Trophoblast cell (in vitro differentiated cells and primary cell): ENCODE results near the gene CPEB3.

ENCODE experiments used
- DNase-seq, 2 donors: peaks; one replicate each; pipeline ENCODE4 v3.0.0-alpha.2; 2016
- H2AFZ ChIP-seq: 2 replicates; pipeline ENCODE4 v1.6.1; 2013; ENCODE audit warnings: low read length, moderate library complexity, mild to moderate bottlenecking; ENCODE audit not compliant: insufficient read depth, poor library complexity
- H2AK5ac ChIP-seq: 2 replicates; pipeline ENCODE4 v1.6.1; 2013; ENCODE audit warnings: mild to moderate bottlenecking, low read length
- H2BK120ac ChIP-seq: 2 replicates; pipeline ENCODE4 v1.6.1; 2013; ENCODE audit warnings: low read length, mild to moderate bottlenecking, moderate library complexity; ENCODE audit not compliant: insufficient read depth, poor library complexity
- H2BK12ac ChIP-seq: 2 replicates; pipeline ENCODE4 v1.6.1; 2013; ENCODE audit warnings: mild to moderate bottlenecking, low read length, moderate library complexity
- H2BK5ac ChIP-seq: 2 replicates; pipeline ENCODE4 v1.6.1; 2013; ENCODE audit warnings: low read length, low read depth, moderate library complexity, mild to moderate bottlenecking; ENCODE audit not compliant: poor library complexity
- H3K14ac ChIP-seq: 2 replicates; pipeline ENCODE4 v1.6.1; 2013; ENCODE audit warnings: mild to moderate bottlenecking, low read length
- H3K18ac ChIP-seq: 2 replicates; pipeline ENCODE4 v1.6.1; 2013; ENCODE audit warnings: mild to moderate bottlenecking, low read length
- H3K23ac ChIP-seq: 2 replicates; pipeline ENCODE4 v1.6.1; 2013; ENCODE audit warnings: low read length
- H3K27ac ChIP-seq: 2 replicates; pipeline ENCODE4 v1.5.1; 2013; ENCODE audit warnings: low read depth, mild to moderate bottlenecking, inconsistent platforms, low read length, moderate library complexity
- H3K27me3 ChIP-seq: 2 replicates; pipeline ENCODE4 v1.6.1; 2013; ENCODE audit warnings: inconsistent platforms, mild to moderate bottlenecking, low read length, moderate library complexity; ENCODE audit not compliant: insufficient read depth
- H3K36me3 ChIP-seq, 2 experiments: 1 replicate in 1 of 2; 2 replicates in 1 of 2; pipeline ENCODE4 v1.6.1; 2013; ENCODE audit warnings: low read length in 2 of 2, mild to moderate bottlenecking in 2 of 2, moderate library complexity in 1 of 2; ENCODE audit not compliant: insufficient read depth in 2 of 2, control insufficient read depth in 1 of 2
- H3K4ac ChIP-seq: 2 replicates; pipeline ENCODE4 v1.6.1; 2013; ENCODE audit warnings: low read depth, mild to moderate bottlenecking, low read length, moderate library complexity
- H3K4me1 ChIP-seq, 2 experiments: 1 replicate in 1 of 2; 2 replicates in 1 of 2; pipeline ENCODE4 v1.6.1; 2013; ENCODE audit warnings: low read length in 2 of 2, mild to moderate bottlenecking in 2 of 2, moderate library complexity in 1 of 2; ENCODE audit not compliant: insufficient read depth in 2 of 2, control insufficient read depth in 1 of 2
- H3K4me2 ChIP-seq: 2 replicates; pipeline ENCODE4 v1.6.1; 2013; ENCODE audit warnings: inconsistent platforms, mild to moderate bottlenecking, low read length, moderate library complexity
- H3K4me3 ChIP-seq: 2 replicates; pipeline ENCODE4 v1.5.1; 2013; ENCODE audit warnings: mild to moderate bottlenecking, low read depth, low read length, inconsistent platforms
- H3K79me1 ChIP-seq: one replicate; pipeline ENCODE4 v1.6.1; 2013; ENCODE audit warnings: low read length
- H3K79me2 ChIP-seq: 2 replicates; pipeline ENCODE4 v1.6.1; 2013; ENCODE audit warnings: low read length, mild to moderate bottlenecking; ENCODE audit not compliant: control insufficient read depth, insufficient read depth, poor library complexity
- H3K9ac ChIP-seq: 2 replicates; pipeline ENCODE4 v1.6.1; 2013; ENCODE audit warnings: mild to moderate bottlenecking, low read length
- H3K9me3 ChIP-seq: 2 replicates; pipeline ENCODE4 v1.6.1; 2013; ENCODE audit warnings: low read depth, mild to moderate bottlenecking, control low read depth, inconsistent platforms, low read length; ENCODE audit not compliant: insufficient read depth
- H4K12ac ChIP-seq: 2 replicates; pipeline ENCODE4 v1.6.1; 2013; ENCODE audit warnings: low read depth, mild to moderate bottlenecking, low read length, moderate library complexity
- H4K8ac ChIP-seq: 2 replicates; pipeline ENCODE4 v1.6.1; 2013; ENCODE audit warnings: low read depth, mild to moderate bottlenecking, low read length, moderate library complexity
- H4K91ac ChIP-seq: one replicate; pipeline ENCODE4 v1.6.1; 2013; ENCODE audit warnings: low read depth, mild to moderate bottlenecking, low read length, moderate library complexity
- WGBS: extraction: QIAGEN DNeasy Blood & Tissue Kit; methylation state at CpG from one replicate; pipeline ENCODE4 v1.1.7; 2013; ENCODE audit warnings: missing lambda C conversion rate; ENCODE audit not compliant: insufficient read length, insufficient coverage; ENCODE audit errors: extremely low coverage; 5-methylcytosine and 5-hydroxymethylcytosine counted together

The CPEB3 gene

DNA sequence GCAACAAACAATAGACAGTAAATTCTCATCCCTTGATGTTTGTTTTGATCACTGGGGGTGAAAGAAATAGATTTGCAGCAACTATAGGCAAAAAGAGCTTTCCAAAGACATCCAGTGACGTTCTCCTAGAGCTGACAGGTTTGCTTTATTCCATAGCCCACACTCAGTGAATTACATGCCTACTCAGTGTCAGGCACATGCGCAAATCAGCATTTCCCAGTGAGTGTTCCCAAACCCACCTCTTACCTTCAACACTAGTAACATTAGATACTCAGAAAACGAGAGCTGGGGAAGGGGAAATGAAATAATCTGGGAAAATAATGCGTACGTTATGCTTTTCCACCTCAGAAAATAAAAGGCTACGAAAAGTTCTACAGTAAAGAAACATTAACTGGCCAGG lies 144.1 kb downstream of the CPEB3 start:
- no peaks in the 10 kb centered on the region for H3K79me1 ChIP-seq
- no peak overlapping the region for H3K4me2 ChIP-seq
- H3K4me1 ChIP-seq: no peaks in the 10 kb centered on the region
- H3K27ac ChIP-seq: no peak overlapping the region
- no peak overlapping the region for H3K9ac ChIP-seq
- H3K9me3 ChIP-seq: no peaks in the 10 kb centered on the region
- H3K14ac ChIP-seq: no peak overlapping the region
- H2BK120ac ChIP-seq: no peak overlapping the region
- no peak overlapping the region for H3K4ac ChIP-seq
- DNase-seq: no peak
- no peak overlapping the region for H2BK5ac ChIP-seq
- WGBS: no CpG with 5 or more reads among the region's 6 CpGs
- H2AK5ac ChIP-seq: no peak overlapping the region
- no peaks in the 10 kb centered on the region for H3K27me3 ChIP-seq
- H3K18ac ChIP-seq: no peak overlapping the region
- no peaks in the 10 kb centered on the region for H3K79me2 ChIP-seq
- no peak overlapping the region for H4K8ac ChIP-seq
- H3K4me3 ChIP-seq: no peak overlapping the region
- no peaks in the 10 kb centered on the region for H3K36me3 ChIP-seq
- H4K91ac ChIP-seq: no peak overlapping the region
- no peak overlapping the region for H3K23ac ChIP-seq
- no peak overlapping the region for H4K12ac ChIP-seq
- H2AFZ ChIP-seq: no peak overlapping the region
- H2BK12ac ChIP-seq: no peak overlapping the region

DNA sequence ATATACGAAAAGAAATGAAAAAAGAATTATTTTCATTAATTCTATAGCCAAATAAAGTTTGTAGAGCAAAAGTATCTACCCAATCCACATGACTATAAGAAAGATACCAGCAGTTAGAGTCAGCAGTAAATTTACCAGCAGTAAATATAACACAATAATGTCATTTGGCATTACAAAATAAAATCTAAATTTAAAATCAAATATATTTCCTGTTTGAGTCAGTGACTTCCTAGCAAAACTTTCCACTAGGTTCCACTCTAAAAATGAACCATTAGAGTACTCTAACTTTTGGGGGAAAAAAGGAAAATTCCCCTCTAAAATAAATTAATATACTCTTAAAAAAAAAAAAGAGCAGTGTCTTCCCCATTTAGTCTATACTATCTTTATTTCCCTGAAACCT lies 144.8 kb downstream of the CPEB3 start:
- H4K12ac ChIP-seq: no peak overlapping the region
- no peaks in the 10 kb centered on the region for H3K79me1 ChIP-seq
- H2BK120ac ChIP-seq: no peak overlapping the region
- H3K27ac ChIP-seq: no peak overlapping the region
- no peak overlapping the region for H2BK5ac ChIP-seq
- no peaks in the 10 kb centered on the region for H3K79me2 ChIP-seq
- H4K8ac ChIP-seq: no peak overlapping the region
- no peak overlapping the region for H3K4me2 ChIP-seq
- no peak overlapping the region for H2BK12ac ChIP-seq
- no peak overlapping the region for H4K91ac ChIP-seq
- H3K4me1 ChIP-seq: no peaks in the 10 kb centered on the region
- WGBS: no CpG with 5 or more reads among the region's 1 CpG
- no peaks in the 10 kb centered on the region for H3K9me3 ChIP-seq
- no peak overlapping the region for H3K23ac ChIP-seq
- no peaks in the 10 kb centered on the region for H3K27me3 ChIP-seq
- no peak overlapping the region for H2AK5ac ChIP-seq
- DNase-seq: no peak
- no peak overlapping the region for H2AFZ ChIP-seq
- no peak overlapping the region for H3K18ac ChIP-seq
- no peaks in the 10 kb centered on the region for H3K36me3 ChIP-seq
- H3K14ac ChIP-seq: no peak overlapping the region
- no peak overlapping the region for H3K9ac ChIP-seq
- no peak overlapping the region for H3K4me3 ChIP-seq
- no peak overlapping the region for H3K4ac ChIP-seq

DNA sequence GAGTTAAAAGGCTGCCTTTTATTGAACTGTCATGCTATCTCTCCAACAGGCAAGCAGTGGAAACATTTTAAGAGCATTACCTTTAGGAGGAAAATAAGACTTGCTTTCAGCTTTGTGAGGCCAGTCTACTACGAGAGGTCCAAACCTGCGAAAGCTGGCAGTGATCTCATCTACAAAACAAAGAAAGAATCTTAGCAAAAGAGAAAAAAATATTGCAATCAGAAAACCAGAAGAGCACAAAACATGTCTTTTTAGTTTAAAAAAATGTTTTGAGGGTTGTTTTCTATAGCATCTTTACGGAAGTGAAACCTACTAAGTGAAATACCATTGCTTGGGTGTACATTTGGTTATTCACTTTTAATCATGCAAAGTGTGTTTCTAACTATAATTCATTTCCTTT lies 147.9 kb downstream of the CPEB3 start:
- H3K18ac ChIP-seq: no peak overlapping the region
- H3K79me1 ChIP-seq: no peaks in the 10 kb centered on the region
- no peak overlapping the region for H4K12ac ChIP-seq
- no peak overlapping the region for H3K4me3 ChIP-seq
- H2AK5ac ChIP-seq: no peak overlapping the region
- no peak overlapping the region for H2BK120ac ChIP-seq
- H2AFZ ChIP-seq: no peak overlapping the region
- H3K79me2 ChIP-seq: no peaks in the 10 kb centered on the region
- no peak overlapping the region for H3K4ac ChIP-seq
- H3K4me1 ChIP-seq: no peaks in the 10 kb centered on the region
- no peaks in the 10 kb centered on the region for H3K27me3 ChIP-seq
- H3K9me3 ChIP-seq: no peaks in the 10 kb centered on the region
- no peaks in the 10 kb centered on the region for H3K36me3 ChIP-seq
- no peak overlapping the region for H4K8ac ChIP-seq
- H3K4me2 ChIP-seq: no peak overlapping the region
- H3K27ac ChIP-seq: no peak overlapping the region
- no peak overlapping the region for H3K23ac ChIP-seq
- H3K9ac ChIP-seq: no peak overlapping the region
- no peak overlapping the region for H2BK12ac ChIP-seq
- no CpG with 5 or more reads among the region's 3 CpGs for WGBS
- no peak overlapping the region for H4K91ac ChIP-seq
- no peak for DNase-seq
- H3K14ac ChIP-seq: no peak overlapping the region
- no peak overlapping the region for H2BK5ac ChIP-seq

DNA sequence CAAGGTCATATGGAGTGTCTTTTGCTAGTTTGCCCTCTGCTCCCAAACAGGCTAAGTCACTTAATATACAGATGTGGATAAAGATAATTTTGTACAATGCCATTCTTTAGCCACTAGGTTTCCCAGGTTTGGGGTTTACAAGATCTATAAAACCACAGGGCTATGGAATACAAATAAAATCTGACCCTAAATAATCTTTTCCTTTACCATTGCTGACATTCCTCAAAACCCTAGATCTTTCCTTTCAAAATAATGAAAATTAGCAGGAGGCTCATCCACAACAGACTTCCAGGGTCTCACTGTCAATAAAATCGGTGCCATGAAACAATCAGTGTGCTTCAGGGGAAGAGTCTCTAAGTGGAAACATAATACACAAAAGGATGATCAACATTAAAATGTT lies 148.4 kb downstream of the CPEB3 start:
- Histone ChIP-seq H3K4ac (no peak overlapping the region), H4K91ac (no peak overlapping the region), H3K9me3 (no peaks in the 10 kb centered on the region), H2BK120ac (no peak overlapping the region), H3K79me2 (no peaks in the 10 kb centered on the region), H3K23ac (no peak overlapping the region), H3K9ac (no peak overlapping the region), H3K27me3 (no peaks in the 10 kb centered on the region), H4K12ac (no peak overlapping the region), H3K79me1 (no peaks in the 10 kb centered on the region), H2AK5ac (no peak overlapping the region), H2BK12ac (no peak overlapping the region), H3K4me3 (no peak overlapping the region), H3K36me3 (no peaks in the 10 kb centered on the region), H3K18ac (no peak overlapping the region), H3K14ac (no peak overlapping the region), H3K27ac (no peak overlapping the region), H3K4me1 (no peaks in the 10 kb centered on the region), H3K4me2 (no peak overlapping the region), H4K8ac (no peak overlapping the region), H2AFZ (no peak overlapping the region), H2BK5ac (no peak overlapping the region)
- DNase-seq: no peak
- whole genome bisulfite sequencing: no CpG with 5 or more reads among the region's 1 CpG
